ENCODE measurements around the gene ARHGAP19. TPM values are rescaled to one million over a fixed set of nuclear protein-coding genes. Genes with fewer than 3 reads are reported as not detected.
A peak's percentile ranks its signal among the peaks of the same experiment; 100 is the strongest.

The ARHGAP19 gene
- total RNA-seq, 1 donor from 2014 or later = 15.2 TPM

DNA sequence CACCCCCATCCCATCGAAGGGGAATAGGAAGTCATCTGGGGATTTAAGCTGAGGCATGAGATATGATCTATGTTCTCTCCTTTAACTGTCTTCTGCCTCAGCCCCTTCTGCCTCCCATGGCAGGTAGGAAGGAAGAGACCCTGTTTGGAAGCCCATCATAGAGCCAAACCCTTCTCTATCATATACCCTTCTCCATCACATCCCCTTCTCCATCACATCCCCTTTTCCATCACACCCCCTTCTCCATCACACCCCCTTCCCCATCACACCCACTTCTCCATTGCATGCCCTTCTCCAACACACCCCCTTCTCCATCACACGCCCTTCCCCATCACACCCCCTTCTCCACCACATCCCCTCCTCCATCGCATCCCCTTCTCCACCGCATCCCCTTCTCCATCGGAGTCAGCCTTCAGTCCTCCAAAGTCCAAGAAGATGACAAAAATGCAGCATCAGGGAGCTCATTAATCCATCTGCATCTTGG is 99.4 kb downstream of the ARHGAP19 start:
- DNase-seq (ENCODE audit: low spot score) = no peak

DNA sequence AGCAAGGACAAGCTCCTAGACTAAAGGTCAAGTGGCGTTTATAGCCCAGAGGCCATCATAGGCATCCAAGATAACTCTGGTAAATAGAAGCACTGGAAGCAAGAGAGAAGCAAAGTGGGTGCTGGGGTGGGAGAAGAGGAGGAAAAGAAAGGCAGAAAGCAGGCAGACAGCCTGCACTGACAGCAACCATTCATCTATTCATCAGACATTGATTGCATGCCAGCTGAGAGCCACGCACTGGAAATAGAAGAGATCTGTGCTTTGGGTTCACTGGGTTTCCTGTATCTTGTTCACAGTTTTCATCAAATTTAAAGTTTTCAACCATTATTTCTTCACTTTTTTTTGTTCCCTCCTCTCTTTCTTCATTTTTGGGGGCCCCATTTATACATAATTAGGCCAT is 102.0 kb downstream of the ARHGAP19 start:
- DNase-seq (ENCODE audit: low spot score) = no peak

DNA sequence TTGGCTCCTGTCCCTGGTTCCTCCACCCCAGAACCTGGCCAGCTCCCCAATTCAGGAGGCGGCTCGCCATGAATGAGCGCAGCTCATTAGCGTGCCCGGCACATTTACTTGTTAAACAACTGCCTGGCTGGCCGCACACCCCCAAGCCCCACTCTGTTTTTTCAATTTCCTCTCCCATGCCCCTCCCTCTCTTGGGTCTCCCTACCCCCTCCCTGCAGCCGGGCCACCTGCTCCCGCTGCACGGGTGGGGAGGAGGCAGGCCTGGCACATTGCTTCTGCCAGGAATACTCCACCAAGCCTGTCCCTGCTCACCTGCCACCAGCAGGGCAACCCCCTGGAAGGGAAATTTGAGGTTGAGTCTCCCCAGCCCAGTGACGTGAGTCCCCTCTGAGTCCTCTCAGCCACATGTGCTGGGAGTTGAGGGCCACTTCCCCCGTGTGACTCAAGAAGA is 104.2 kb downstream of the ARHGAP19 start:
- DNase-seq (ENCODE audit: low spot score) = no peak

DNA sequence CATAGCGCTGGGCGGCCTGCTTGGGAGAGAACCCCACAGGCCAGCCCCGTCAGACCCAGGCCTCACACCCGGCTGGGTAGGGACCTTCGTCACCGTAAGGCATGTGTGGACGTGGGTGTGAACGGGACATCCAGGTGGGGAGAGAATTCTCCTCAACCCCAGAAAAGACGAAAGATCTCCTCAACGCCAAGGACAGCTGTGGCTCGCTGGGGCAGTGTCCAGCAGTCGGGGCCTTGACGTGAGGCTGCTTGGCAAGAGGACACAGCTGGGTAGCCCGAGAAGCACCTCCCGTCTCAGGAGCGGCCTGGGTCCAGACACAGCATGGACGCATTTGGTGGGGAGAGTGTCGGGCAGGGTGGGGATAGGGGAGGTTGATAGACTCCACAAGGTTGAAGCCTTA is 105.5 kb downstream of the ARHGAP19 start:
- DNase-seq (ENCODE audit: low spot score) = no peak

DNA sequence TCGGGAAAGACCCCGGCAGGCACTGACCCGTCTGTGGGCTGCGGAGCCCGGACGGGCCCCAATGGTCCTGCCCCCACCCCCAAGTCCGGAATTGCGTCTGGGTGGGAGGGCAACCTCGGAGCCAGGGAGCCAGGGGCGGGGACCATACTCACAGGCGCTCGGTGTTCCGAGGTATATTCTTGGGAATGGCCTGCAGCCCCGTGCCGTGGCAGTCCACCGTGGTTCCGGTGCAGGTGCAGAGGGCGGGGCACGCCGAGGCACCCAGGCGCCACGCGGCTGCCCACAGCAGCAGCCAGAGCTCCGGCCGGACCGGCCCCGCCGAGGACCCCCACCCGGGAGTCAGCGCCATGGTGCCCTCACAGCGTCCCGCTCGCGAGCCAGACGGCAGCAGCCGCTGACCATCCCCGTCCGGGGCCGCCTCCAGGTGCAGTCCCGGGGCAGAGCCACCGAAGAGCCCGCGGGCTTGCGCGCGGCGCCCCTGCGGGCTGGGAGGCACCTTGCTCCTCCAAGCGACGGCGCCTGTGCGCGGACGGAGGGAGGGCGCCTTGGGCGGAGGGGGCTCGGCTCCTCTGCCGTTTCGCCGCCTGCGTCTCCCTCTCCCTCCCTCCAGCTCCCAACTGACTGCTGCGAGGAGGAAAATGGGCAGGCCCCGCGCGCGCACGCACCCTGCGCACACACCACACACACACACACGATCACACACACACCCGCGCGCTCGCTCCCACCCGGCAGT is 106.9 kb downstream of the ARHGAP19 start, which contains the start of gene SLIT1:
SLIT1 (minus strand) TSS at position 634 of the 733 bp plus-strand sequence; CDS start at position 349, 285 bp downstream.
- no peak for DNase-seq (ENCODE audit: low spot score)

DNA sequence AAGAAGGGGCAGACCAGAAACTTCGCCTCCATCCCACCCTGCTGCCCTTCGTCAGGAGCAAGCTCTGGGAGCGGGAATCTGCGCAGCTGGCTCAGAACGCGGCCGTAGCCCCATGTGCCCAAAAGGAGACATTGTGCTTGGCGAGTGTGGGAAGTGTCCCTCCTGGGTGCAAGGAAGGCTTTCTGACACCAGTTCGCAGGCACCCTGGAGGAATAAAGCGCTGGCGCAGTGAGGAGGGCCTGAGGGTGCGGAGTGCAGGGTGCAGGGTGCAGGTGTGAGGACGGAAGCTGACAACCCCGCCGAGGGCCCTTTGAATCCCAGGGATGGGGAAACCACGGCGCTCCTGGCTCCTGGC is 107.5 kb downstream of the ARHGAP19 start:
- DNase-seq (ENCODE audit: low spot score) = no peak

DNA sequence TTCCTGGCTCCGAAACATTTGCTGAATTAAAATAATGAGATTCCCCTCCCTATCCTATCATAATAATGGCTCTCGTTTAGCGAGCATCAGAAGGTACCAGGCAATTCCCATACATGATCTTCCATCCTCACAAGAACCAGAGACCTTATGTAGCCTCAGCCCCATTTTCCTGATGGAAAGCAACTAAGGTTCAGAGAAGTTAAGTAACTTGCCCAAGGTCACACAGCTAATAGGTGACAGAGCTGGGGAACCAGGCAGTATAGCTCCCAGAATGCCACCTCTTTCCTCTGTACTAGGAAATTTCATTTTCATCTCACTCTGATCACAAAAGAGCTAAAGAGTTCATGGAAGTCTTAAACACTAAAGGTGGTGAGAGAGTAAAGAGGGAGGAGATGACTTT is 109.1 kb downstream of the ARHGAP19 start:
- no peak for DNase-seq (ENCODE audit: low spot score)

DNA sequence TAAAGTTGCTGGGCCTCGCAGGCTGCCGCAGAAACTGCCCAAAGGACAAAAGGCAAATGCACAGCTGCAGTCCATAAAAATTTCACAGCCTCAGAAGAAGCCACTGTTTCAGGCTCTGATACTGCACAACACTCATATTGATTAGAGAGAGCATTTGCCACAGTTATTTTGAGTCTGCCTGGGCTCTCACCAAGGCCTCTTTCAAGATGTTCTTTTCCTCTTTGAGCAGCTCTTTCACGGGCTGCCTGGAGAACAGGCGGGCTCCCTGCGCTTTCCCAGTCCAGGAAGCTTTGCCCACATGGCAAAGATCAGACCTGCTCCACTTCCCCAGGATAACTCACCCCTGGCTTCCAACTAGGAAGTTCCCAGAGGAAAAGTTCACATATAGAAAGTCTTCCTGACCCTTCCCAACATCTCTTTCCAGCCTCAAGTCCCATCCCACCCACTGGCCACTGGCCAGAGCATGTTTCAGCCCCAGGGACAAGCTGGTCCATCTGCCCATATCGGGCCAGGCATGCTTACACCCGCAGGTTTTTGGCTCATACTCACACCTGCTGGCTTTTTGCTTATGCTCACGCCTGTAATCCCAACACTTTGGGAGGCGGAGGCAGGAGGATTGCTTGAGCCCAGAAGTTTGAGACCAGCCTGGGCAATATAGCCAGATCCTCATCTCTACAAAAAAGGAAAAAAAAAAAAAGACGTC is 110.0 kb downstream of the ARHGAP19 start:
- no peak for DNase-seq (ENCODE audit: low spot score)

DNA sequence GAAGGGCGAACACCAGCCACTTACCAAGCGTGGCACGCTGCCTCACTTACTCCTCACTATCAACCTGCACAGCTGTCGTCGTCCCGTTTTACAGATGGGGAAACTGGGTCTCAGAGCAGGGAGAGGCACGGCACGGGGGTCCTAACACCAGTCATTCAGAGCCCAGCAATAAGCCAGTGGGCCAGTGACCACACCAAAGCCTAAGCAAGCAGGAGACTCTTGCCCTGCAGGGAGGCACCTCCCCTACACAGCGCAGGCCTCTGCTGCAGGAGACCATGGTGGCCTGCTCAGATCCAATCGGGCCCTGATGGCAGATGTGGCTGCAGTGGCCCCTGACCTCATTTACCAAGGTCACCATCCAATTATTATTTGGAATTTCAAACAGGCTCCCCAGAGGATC is 111.5 kb downstream of the ARHGAP19 start:
- no peak for DNase-seq (ENCODE audit: low spot score)

DNA sequence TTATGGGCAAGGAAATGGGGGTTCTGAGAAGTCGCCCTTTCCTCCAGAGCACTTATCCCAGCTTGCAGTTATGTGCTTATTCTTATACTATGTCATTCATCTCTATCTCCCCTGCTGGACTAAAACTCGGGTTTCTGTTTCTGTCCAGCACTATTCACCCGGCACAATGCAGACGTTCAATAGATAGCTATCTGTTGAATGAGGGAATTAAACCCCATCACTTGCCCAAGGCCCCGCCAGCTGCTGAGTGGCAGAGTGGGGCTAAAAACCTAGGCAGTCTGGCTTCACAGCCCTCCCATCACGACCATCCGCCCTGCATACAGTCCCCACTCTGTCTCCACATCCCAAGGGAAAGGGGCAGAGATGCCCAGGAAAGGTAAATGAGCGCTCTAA is 112.1 kb downstream of the ARHGAP19 start:
- no peak for DNase-seq (ENCODE audit: low spot score)

DNA sequence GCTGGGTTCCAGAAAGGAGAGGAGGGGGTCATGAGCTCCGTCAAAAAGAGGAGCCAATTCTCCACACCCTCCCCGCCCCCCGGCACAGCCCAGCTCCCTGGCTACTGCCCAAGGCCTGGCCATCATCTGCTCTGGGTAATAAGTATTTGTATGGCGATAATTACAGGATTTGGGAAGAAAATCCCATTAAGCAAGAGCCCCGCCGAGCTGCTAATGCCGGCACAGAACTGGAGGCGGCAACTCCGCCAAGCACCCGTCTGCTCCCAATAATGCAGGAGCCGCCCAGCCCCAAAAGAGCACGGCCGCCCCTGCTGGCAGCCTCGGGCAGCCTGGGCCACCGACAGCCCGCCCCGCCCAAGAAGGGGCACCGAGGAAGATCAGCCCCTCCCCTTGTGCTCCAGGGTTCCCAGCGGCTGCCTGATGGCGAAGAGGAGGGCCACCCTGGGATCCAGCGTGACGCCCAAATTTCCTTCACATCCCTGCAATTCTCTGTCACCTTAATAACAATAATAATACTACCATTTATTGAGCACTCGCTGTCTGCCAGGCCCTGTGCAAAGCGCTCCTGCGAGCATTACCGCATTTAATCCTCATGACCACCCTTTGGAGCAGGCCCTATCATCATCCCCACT is 112.6 kb downstream of the ARHGAP19 start:
- peak; percentile 33 for DNase-seq (ENCODE audit: low spot score)

DNA sequence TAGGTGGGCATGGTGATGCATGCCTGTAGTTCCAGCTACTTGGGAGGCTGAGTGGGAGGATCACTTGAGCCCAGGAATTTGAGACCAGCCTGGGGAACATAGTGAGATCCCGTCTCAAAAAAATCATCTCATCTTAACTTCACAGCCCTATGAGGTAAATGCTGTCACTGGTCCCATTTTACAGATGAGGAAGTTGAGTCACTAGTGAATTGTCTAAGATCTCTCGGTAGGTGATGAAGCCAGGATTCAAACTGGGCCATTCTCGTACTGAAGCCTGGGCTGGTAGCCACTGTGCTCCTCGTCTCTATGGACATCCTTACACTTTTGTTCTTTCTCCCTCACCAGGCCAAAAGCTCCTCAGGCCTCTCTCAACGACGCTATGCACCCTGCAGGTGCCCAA is 113.1 kb downstream of the ARHGAP19 start:
- no peak for DNase-seq (ENCODE audit: low spot score)

DNA sequence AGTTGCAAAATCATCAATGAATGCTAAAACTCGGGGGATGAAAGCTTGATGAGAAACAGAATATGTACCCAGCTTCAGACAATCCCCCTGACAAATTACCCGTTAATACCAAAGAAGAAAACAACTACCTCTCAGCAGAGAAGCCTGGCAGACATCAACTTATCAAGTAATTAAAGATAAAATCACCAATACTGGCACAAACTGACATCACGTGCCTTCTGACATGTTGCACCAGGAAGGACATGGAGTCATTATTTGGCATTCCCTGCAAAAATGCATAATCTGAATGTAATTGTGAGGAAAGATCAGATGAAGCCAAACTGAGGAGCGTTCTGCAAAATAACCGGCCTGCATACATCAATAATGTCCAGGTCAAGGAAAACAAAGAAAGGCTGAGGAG is 114.4 kb downstream of the ARHGAP19 start:
- no peak for DNase-seq (ENCODE audit: low spot score)

DNA sequence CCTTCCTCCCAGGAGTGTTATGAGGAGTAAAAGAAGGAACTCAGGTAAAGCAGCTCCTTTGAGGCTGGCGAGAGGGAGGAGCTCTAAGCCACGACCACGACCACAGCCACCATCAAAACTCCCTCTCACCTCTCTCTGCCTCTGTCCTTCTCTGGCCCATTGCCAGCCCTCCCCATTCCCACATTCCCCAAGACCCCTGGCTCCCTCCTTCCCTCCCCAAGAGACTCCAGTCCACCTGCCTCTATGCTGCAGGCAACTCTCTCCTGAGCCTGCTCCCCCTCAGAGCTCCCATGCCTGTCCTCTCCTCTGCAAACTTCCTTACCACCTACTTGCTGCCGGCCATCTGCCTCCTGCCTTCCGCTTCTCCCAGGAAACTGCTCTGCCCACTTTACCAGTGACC is 116.2 kb downstream of the ARHGAP19 start:
- no peak for DNase-seq (ENCODE audit: low spot score)

DNA sequence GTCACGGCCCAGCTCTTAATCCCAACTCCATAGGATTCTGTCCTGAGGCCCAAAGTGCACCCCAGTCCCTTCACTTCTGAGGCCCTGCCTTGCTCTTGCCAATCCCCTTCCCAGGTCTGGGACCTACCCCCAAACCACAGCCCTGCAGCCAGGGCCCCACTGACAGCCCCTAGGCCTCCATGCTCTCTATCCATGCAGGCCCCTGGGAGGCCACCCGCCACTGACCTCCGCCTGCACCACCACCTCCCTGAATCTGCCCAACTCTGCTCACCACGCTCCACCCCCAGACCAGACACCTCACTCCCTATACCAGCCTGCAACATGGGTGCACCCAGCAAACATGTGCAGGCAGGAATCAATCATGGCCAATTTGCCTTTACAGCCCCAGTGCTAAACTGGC is 116.9 kb downstream of the ARHGAP19 start:
- DNase-seq (ENCODE audit: low spot score) = no peak

DNA sequence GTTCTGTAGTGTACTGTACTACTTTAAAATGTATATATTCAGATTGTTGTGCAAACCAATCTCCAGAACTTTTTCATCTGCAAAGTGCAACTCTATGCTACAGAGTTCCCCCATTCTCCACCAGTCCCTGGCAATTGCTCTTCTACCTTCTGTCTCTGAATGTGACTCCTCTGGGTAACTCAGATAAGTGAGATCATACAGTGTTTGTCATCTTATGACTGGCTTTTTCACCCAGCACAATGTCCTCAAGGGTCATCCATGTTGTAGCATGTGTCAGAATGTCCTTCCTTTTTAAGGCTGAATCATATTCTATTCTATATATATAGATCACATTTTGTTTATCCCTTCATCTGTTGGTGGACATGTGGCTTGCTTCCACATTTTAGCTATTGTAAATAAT is 117.5 kb downstream of the ARHGAP19 start:
- no peak for DNase-seq (ENCODE audit: low spot score)

DNA sequence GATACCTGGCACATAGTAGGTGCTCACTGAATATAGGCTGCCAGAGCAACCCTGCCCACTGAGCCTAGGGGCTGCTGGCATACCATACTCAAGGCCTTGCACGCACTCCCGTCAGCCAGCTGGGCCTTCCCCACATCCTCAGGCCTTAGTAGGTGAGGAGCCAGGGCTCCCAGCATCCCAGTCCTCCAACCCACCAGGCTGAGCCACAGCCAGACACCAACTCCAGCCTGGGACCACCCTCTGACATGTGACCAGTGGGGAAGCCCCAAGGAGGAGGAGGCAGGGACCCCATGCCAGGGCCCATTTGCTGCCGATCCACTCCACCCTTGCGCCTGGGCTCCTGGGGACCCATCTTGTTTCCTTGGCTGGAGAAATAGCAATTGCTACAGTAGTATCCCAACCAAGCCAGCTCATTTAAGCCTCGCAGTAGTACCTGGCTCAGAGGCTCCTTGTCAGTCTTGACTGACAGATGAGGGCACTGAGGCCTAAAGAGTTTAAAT is 118.1 kb downstream of the ARHGAP19 start:
- no peak for DNase-seq (ENCODE audit: low spot score)

DNA sequence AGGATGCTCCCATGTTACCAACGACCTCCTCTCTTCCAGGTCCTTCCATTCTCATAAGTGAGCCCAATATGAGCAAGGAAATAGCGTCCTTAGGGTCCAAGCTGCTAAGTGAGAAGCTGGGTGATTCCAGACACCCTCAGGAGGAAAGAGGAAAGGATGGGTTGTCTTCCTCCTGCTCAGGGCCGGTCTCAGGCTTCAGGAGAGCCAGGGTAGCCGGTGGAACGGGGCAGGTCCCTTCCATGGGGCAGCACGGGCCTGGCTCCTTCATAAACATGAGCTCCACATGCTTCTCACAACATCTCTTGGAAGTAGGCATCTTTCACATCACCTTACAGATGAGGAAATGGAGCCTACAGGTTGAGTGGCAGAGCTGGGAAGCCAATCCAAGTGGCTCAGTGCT is 119.4 kb downstream of the ARHGAP19 start:
- no peak for DNase-seq (ENCODE audit: low spot score)
